Measurements from ENCODE around the gene GLT1D1.

Gene GLT1D1

GRCh38 chr12:128819293-128820144 is 33.8 kb upstream of the GLT1D1 start:
- peak; percentile 60 for DNase-seq
- H3K9me3 ChIP-seq (ENCODE audit: severe bottlenecking) = no peaks in the 10 kb centered on the region
- no peak overlapping the region for H3K4me3 ChIP-seq (ENCODE audit: low read depth, low read length)
- no peaks in the 10 kb centered on the region for H3K27me3 ChIP-seq (ENCODE audit: insufficient read depth, low read depth, severe bottlenecking)
- TF ChIP-seq CTCF (IDR thresholded peaks at IDR 0.05; ENCODE audit: low read depth, low read length) = no peak
- H3K36me3 ChIP-seq = peaks cover 26% of the 10 kb centered on the region
- no peak overlapping the region for H3K27ac ChIP-seq

GRCh38 chr12:128820253-128820652 is 33.0 kb upstream of the GLT1D1 start:
- no peak for DNase-seq
- H3K9me3 ChIP-seq (ENCODE audit: severe bottlenecking) = no peaks in the 10 kb centered on the region
- no peaks in the 10 kb centered on the region for H3K27me3 ChIP-seq (ENCODE audit: insufficient read depth, low read depth, severe bottlenecking)
- H3K27ac ChIP-seq = no peak overlapping the region
- no peak overlapping the region for H3K4me3 ChIP-seq (ENCODE audit: low read depth, low read length)
- H3K36me3 ChIP-seq = peaks cover 25% of the 10 kb centered on the region
- TF ChIP-seq CTCF (IDR thresholded peaks at IDR 0.05; ENCODE audit: low read depth, low read length) = no peak

GRCh38 chr12:128820723-128821432 is 32.4 kb upstream of the GLT1D1 start:
- Histone ChIP-seq H3K27me3 (ENCODE audit: insufficient read depth, low read depth, severe bottlenecking) (no peaks in the 10 kb centered on the region), H3K36me3 (peaks cover 21% of the 10 kb centered on the region), H3K27ac (no peak overlapping the region), H3K9me3 (ENCODE audit: severe bottlenecking) (no peaks in the 10 kb centered on the region), H3K4me3 (ENCODE audit: low read depth, low read length) (no peak overlapping the region)
- no peak for DNase-seq
- no peak for TF ChIP-seq CTCF (IDR thresholded peaks at IDR 0.05; ENCODE audit: low read depth, low read length)

GRCh38 chr12:128823216-128823915 is 29.9 kb upstream of the GLT1D1 start:
- H3K27me3 ChIP-seq (ENCODE audit: insufficient read depth, low read depth, severe bottlenecking) = no peaks in the 10 kb centered on the region
- peak overlapping the region; percentile 83 for H3K4me3 ChIP-seq (ENCODE audit: low read depth, low read length)
- H3K36me3 ChIP-seq = peaks cover 21% of the 10 kb centered on the region
- H3K9me3 ChIP-seq (ENCODE audit: severe bottlenecking) = no peaks in the 10 kb centered on the region
- DNase-seq = peak; percentile 48
- TF ChIP-seq CTCF (IDR thresholded peaks at IDR 0.05; ENCODE audit: low read depth, low read length) = no peak
- peak overlapping the region; percentile 93 for H3K27ac ChIP-seq

GRCh38 chr12:128823916-128824839 is 29.1 kb upstream of the GLT1D1 start, which contains the start of gene SLC15A4:
Gene SLC15A4, minus strand, starts transcription at chr12:128823958. Its CDS starts 15 bp downstream, at chr12:128823943.
- H3K27me3 ChIP-seq (ENCODE audit: insufficient read depth, low read depth, severe bottlenecking) = no peaks in the 10 kb centered on the region
- peak; percentile 33; the same call in 1 of the 2 replicates for TF ChIP-seq CTCF (IDR thresholded peaks at IDR 0.05; ENCODE audit: low read depth, low read length)
- H3K4me3 ChIP-seq (ENCODE audit: low read depth, low read length) = peak within 1 kb of the TSS; percentile 96
- no peaks in the 10 kb centered on the region for H3K9me3 ChIP-seq (ENCODE audit: severe bottlenecking)
- peak within 1 kb of the TSS; percentile 93 for H3K27ac ChIP-seq
- peaks cover 19% of the 10 kb centered on the region for H3K36me3 ChIP-seq
- peak; percentile 97 for DNase-seq

All from WERI-Rb-1 (cell line).